ENCODE results near the gene MED27.

MED27 gene, protein sequence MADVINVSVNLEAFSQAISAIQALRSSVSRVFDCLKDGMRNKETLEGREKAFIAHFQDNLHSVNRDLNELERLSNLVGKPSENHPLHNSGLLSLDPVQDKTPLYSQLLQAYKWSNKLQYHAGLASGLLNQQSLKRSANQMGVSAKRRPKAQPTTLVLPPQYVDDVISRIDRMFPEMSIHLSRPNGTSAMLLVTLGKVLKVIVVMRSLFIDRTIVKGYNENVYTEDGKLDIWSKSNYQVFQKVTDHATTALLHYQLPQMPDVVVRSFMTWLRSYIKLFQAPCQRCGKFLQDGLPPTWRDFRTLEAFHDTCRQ

DNA sequence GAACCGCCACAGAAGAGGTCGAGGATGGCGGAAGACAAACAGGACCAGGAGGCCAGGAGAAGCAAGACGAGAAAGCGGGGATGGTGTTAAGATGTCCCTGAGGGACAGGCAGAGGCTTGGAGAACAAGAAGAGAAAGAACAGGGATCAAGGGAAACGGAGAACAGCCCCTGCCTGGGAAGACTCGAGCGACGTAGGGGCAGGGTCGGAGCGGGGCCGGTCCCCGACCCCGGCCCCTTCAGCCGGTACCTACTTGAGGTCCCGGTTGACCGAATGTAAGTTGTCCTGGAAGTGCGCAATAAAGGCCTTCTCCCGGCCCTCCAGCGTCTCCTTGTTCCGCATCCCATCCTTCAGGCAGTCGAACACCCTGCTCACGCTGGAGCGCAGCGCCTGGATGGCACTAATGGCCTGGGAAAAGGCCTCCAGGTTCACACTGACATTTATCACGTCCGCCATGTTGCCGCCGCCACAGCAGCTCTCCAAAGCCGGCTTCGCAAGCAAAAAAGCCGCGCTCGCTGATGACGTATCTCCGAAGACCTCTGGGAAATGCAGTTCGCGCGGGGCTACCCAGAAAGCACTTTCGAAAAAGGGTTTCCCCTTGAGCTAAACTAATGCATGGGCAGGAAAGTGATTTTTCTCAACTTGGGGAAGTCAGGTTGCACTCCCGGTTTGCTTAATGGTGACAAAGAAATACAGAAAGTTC is at the start of gene MED27:
TSS of gene MED27 (minus strand) at position 477 of the 701 bp plus-strand sequence. CDS start at position 454, 23 bp downstream.
- peak; percentile 94 for DNase-seq

GRCh38 chr9:132127888-132128534 is 48.3 kb upstream of the MED27 start:
- DNase-seq: no peak

GRCh38 chr9:132126680-132127236 is 47.1 kb upstream of the MED27 start:
- DNase-seq: no peak

DNA sequence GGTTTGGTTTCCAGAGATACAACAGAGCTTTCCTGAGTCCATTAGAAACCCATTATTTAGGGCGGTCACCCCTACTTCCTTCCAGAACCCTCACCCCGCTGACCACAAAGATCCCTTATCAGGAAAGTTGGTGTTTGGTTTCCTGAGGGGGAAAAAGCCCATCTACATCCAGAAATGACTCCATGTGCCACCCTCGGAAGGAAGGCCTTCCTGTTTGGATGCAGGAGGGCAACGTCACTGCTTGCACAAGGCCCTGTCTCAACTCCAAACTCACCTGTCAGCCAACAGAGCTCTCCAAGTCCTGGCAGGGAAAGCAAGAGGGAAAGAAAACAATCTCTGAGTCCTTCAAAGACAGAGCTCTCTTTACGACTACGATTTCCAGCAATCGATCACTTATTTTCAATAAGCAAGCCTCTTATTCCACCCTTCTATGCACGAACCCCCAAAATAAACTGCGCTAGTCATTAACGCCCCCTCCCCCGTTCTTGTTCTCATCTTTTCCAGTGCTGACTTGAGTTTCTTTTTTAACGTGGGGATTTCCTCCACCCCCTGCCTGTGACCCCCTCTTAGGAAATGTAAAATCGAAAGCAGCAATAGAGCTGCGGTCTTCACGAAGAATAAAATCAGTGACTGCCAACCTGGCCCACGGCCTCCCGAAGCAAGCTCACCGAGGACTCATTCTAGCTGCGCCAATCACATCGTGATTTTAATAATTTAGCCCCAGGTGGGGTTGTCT is 46.4 kb upstream of the MED27 start:
- DNase-seq: no peak

DNA sequence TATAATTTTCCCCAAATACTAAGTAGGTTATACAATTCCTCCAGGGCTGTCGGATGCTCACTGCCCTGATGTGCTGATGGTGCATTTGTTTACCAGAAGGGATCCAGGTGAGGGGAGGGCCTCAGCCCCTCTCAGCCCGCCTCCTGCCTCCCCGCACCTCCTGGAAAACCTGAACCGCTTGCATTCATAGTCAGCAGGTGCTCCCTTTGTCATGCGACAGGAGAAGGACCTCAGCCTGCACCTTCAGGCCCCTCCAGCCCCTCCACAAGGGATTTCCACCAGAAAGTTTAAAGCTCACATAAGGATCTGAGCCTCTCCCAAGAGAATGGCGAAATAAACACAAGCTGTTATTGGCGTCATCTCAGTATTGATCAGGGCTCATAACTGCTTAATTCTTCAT is 45.7 kb upstream of the MED27 start:
- no peak for DNase-seq

DNA sequence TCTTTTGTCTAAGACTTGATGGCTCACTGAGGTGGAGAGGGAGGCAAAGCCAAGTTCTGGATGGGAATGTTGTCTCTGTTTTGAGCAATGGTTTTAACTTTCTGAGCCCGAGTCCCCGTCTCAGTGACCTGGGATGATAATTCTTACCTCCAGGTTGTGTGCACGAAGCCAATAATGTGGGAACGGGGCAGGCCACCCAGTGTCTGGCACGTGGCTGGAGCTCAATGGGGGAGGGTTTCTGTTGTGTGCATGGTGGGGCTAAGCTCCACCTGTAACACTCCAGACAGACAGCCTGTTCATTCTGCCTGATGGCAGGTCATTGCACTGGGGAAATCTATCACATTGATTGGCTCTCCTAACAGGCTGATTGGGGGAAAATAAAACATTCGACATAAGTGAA is 45.1 kb upstream of the MED27 start:
- no peak for DNase-seq

DNA sequence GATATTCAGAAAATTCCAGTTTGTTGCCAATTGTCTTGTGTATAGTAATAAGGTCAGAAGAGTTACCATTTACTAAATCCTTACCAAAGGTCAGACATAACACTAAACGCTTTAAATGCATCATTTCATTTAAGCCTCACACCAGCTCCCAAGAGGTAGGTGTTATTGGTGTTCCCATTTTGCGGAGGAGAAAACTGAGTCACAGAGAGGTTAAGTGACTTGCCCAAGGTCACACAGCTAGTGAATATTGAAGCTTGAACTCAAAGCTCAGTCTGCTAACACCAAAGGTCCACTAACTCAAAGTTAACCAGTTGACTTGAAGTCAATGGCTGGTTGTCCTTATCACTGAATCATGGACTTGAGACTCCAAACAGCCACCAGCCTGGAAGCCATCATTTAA is 41.4 kb upstream of the MED27 start:
- DNase-seq: no peak

- no peak for DNase-seq
Observed at GRCh38 chr9:132117694-132118093, 38.0 kb upstream of the MED27 start.

- no peak for DNase-seq
Observed at GRCh38 chr9:132116583-132116982, 36.9 kb upstream of the MED27 start.

DNA sequence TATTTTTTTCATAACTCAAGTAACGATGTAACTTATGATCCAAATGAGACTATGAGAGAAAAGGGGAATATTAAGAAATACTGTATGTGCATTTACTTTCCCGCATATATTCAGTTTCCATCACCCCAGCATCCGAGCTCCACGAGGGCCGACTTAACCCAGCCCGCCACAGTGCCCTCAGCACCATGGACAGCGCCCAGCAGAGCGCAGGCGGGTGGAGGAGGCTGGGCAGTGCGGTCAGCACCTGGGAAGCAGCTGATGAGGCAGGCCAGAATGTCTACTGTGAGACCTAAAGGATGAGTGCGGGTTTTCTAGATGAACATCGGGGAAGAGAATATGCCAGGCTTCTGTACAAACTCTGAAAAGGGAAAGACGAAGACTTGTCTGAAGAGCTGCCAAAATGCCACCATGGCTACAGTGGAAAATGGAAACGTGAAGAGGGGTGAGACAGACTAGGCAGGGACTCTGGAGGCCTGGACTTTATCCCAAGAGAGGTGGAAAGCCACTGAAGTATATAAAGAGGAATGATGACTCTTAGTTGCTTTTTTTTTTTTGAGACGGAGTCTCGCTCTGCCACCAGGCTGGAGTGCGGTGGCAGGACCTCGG is 34.5 kb upstream of the MED27 start:
- DNase-seq: no peak

DNA sequence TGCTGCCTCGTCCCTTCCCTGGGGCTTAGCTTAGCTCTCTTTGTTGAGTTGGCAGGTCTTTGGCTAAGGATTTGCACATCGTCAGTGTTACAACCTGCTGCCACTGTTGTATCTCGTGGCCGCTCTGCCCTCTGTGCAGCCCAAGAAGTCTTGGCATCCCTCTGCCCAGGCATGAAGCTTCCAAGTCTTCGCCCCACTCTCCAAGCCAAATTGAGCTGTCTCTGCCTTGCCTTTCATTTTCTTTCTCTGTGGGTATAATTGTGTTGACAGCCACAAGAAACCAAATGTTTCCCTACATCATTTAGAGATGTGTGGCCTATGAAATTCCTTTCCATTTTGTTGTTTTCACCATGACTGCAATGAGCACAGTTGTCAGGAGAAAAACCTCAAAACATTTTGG is 29.6 kb upstream of the MED27 start:
- no peak for DNase-seq

DNA sequence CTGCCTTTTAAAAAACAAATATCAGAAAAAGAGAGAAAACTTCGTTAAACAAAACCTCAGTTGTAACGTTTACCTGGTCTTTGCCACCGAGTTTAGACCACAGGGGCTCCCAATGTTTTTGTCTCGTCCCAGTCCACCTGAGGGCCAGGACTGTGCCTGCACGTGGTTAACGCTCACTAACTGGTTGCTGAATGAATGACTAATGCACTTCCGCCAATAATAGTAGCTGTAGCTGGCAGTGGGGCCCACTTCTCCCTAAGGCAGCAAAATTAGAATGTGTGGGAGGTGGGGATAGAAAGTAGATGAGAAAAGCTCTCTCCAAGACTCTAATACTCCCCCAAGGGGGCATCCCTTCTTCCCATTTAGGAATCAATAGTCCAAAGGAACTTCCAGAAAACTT is 29.1 kb upstream of the MED27 start:
- no peak for DNase-seq

DNA sequence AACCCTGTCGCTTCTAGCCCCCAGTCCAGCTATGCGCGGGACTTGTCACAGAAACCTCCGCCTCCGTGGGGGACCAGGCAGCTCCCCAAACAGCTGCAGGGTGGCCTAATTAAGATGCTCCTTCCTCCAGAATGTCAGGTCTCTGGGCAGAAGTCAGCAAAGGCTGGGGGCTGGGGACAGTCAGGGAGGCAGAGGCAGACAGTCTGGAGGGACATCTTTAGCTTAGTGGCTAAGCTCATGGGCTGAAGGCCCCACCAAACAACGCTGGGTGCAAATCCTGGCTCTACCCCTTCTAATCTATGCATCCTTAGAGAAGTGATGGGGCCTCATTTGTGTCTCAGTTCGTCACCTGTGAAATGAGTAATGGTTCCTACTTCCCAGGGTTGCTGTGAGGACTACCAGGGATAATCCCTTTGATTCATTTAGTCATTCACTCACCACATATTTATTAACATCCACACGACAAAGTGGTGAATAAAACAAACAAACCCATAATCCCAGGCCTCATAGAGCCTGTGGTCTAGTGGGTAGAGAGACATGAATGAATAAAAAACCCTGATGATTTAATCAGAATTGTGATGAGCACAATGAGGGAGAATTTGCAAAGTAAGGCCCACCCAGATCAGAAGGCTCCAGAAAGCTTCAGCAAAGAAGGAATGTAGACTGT is 20.2 kb upstream of the MED27 start:
- DNase-seq: no peak

- no peak for DNase-seq
Observed at GRCh38 chr9:132099167-132099566, 19.5 kb upstream of the MED27 start.

DNA sequence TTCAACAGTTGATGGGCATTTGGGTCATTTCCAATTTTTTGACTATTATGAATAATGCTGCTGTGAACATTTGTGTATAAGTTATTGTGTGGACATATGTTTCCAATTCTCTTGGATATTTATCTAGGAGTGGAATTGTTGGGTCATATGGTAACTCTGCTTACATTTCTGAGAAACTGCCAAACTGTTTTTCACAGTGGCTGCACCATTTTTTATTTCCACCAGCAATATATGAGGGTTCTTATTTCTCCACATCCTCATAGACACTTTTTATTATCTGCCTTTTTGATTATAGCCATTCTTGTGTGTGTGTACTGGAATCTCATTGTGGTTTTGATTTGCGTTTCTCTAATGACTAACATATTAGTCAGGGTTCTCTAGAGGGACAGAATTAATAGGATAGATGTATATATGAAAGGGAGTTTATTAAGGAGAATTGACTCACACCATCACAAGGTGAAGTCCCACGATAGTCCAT is 14.7 kb upstream of the MED27 start:
- DNase-seq: no peak

GRCh38 chr9:132090771-132091170 is 11.1 kb upstream of the MED27 start:
- no peak for DNase-seq

- no peak for DNase-seq
Observed at GRCh38 chr9:132087438-132088030, 7.9 kb upstream of the MED27 start.

DNA sequence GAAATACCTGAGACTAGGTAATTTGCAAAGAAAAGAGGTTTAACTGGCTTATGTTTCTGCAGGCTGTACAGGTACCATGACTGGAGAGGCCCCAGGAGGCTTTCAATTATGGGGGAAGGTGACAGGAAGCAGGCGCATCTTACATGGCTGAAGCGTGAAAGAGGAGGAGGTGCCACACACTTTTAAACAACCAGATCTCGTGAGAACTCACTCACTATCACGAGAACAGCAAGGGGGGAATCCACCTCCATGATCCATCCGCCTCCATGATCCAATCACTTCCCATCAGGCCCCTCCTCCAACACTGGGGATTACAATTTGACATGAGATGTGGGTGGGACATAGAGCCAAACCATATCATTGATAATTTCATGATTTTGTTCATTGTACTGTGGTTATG is 2.5 kb upstream of the MED27 start:
- no peak for DNase-seq

DNA sequence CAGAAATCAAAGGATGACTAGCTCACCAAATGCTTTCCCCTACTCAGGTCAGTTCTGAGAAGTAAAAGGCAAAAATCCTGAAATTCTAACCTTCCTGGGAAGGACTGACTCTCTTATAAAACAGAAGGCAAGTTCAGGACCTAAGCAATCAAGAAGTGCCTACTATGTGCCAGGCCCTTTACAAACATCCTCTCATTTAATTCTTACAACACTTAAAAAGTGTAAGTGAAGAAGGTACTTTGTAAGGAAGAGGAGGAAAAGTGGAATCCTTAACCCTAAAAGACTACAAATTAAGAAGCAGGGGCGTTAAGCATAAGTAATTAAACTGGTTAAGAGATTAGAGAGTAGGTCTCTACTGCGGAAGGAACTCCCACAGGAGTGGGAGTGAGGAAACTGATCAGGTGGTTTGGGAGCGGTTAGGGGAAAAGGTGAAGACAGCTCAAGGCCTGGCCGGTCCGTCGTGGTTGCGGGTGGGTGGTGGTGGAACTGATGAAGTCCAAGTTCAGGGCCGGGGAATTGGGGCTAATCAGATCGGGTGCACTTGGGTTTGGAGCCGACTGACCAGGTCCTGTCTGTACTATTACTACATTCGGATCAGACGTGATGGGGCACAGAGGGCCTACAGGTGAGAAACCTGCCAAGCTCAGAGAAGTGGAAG is 839 bp downstream of the MED27 start:
- no peak for DNase-seq

DNA sequence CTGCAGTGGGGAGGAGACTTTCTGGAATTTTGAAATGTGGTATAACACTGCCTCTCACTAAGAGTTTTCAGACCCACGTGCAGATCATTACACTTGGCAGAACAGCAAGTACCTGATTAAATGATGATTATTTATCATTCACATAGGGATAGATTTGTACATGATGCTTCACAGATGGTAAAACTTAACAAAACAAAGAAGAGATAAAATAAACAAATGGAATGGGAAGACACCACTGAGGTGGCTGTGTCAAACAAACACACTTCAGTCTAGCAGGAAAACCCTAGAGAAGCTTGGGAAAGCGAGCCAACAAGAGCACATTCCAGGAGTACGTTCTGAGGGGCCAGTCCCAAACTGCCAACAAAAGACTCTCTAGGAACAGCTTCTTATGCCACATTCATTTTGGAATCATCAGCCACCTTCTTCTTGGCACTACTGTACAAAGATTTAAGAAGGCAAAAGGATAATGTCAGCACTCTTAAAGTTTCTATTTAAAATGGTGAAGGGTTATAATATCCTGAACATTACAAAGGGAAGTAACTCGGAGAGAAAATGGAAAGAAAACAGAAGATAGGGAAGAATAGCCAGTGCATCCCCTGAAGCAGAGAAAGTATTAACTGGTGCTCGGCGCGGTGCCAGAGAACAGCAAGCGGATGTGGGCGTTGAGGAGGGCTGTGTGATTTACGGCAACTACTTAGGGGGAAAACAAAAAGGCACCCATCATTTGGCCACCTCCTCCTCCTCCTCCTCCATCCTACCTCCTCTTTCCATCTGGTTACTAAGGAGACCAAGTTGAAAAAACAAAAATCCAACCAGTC is 1.6 kb downstream of the MED27 start:
- peak; percentile 58 for DNase-seq
